ENCODE data around the gene KBTBD13. TPM values are rescaled to one million over a fixed set of nuclear protein-coding genes. Genes with fewer than 3 reads are reported as not detected.
A peak's percentile ranks its signal among the peaks of the same experiment; 100 is the strongest.

KBTBD13 gene
- total and polyA plus RNA-seq, 10 donors = not detected

- H3K27ac ChIP-seq = no peak within 1 kb of the TSS
- intact Hi-C loops (cut with DNase I; ENCODE audit: low total_unique reads) = no loop called here
- peaks cover 9 to 23% (median 11%) of the 10 kb centered on the region in 6 donors for H3K4me1 ChIP-seq
- no peaks in the 10 kb centered on the region for H3K9me3 ChIP-seq
- 77 to 95% (median 83%) methylated on average over 7 of the region's 7 CpGs for whole genome bisulfite sequencing, 5 donors
- H3K27me3 ChIP-seq (replicated peaks in 1 of 7) = no peaks in the 10 kb centered on the region
- no peak within 1 kb of the TSS for H3K4me3 ChIP-seq
- no peak for DNase-seq
- TF ChIP-seq POLR2A (IDR thresholded peaks at IDR 0.05) (no peak), POLR2AphosphoS5 (IDR thresholded peaks at IDR 0.05) (peak in 1 of 3 donors; percentile 69)
- H3K36me3 ChIP-seq = no peaks in the 10 kb centered on the region
Observed at GRCh38 chr15:65044724-65045481, 31.6 kb upstream of the KBTBD13 start, which contains the start of gene SLC51B. Gene SLC51B, plus strand, starts transcription at chr15:65045387. Its CDS starts 4,618 bp downstream, at chr15:65050005.

DNA sequence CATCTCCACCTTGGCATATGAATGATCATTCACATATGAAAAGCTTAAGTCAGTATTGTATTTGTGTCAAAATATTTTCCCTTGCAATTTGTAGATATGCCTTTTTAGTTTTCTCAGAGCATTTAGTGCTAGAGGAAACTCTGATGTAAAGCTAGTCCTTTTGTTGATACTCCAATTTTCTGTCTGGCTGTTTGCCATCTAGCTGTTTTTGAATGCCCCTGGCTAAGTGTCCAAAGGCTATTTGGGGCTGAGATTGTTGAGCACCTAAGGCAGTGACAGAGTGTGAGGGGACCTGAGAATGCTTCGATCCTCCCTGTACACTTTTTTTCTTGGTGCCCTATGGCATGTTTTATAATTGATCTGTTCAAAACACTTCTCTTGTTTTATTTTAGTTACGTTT lies 28.3 kb upstream of the KBTBD13 start:
- WGBS, 5 donors = 68 to 93% (median 82%) methylated on average over 2 of the region's 2 CpGs

GRCh38 chr15:65049418-65049840 lies 27.1 kb upstream of the KBTBD13 start:
- 3 to 13% (median 5%) methylated on average over 15 to 19 of the region's 19 CpGs for WGBS, 5 donors
- H3K27ac ChIP-seq = no peak overlapping the region
- H3K9me3 ChIP-seq = no peaks in the 10 kb centered on the region
- peaks cover 0 to 4% (median 0%) of the 10 kb centered on the region in 6 donors for H3K36me3 ChIP-seq
- H3K27me3 ChIP-seq (replicated peaks in 1 of 7) = no peaks in the 10 kb centered on the region
- TF ChIP-seq POLR2A (IDR thresholded peaks at IDR 0.05) = no peak
- TF ChIP-seq POLR2AphosphoS5 (IDR thresholded peaks at IDR 0.05) = peak in 2 of 3 donors; percentile 60 to 61
- H3K4me1 ChIP-seq = peaks cover 13 to 32% (median 18%) of the 10 kb centered on the region in 6 donors
- peak overlapping the region; percentile 11 to 66 (median 33) for H3K4me3 ChIP-seq
- intact Hi-C loops (cut with DNase I; ENCODE audit: low total_unique reads) = no loop called here
- DNase-seq = peak; percentile 94

More for the DNA sequence above, 28.3 kb upstream of the KBTBD13 start:
- H3K27ac ChIP-seq = no peak overlapping the region
- no peaks in the 10 kb centered on the region for H3K27me3 ChIP-seq (replicated peaks in 1 of 7)
- no peak overlapping the region for H3K4me3 ChIP-seq
- peaks cover 0 to 4% (median 0%) of the 10 kb centered on the region in 6 donors for H3K36me3 ChIP-seq
- no peak for DNase-seq
- peaks cover 13 to 31% (median 18%) of the 10 kb centered on the region in 6 donors for H3K4me1 ChIP-seq
- no peak for TF ChIP-seq POLR2A (IDR thresholded peaks at IDR 0.05)
- H3K9me3 ChIP-seq = no peaks in the 10 kb centered on the region
- intact Hi-C loops (cut with DNase I; ENCODE audit: low total_unique reads) = no loop called here

DNA sequence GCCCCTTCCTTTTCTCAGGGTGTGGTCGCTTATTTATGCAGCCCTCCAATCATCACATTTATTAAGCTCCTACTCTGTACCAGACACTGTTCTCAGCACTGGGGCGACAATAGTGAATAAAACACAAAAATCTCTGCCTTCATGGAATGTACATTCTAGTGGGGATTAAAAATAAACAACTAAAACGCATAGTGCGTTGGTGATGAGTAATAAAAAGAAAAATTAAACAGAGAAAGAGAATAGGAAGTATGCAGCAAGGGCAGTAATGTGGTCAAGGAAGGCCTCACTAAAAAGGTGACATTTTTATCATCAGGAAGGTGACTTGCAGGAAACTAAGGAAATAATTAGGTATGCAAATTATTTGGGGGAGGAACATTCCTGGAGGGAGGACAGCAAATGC lies 26.3 kb upstream of the KBTBD13 start:
- 22 to 42% (median 28%) methylated on average over 4 of the region's 4 CpGs for WGBS, 5 donors
- TF ChIP-seq CTCF (IDR thresholded peaks at IDR 0.05 in 8 of 11, conservative IDR thresholded peaks at IDR 0.05 in 3 of 11) = no peak
- no peak for TF ChIP-seq POLR2AphosphoS5 (IDR thresholded peaks at IDR 0.05)
- no peak for TF ChIP-seq POLR2A (IDR thresholded peaks at IDR 0.05)
- no peak overlapping the region for H3K4me3 ChIP-seq
- H3K27ac ChIP-seq = no peak overlapping the region
- no peaks in the 10 kb centered on the region for H3K27me3 ChIP-seq (replicated peaks in 1 of 7)
- H3K4me1 ChIP-seq = peaks cover 13 to 37% (median 18%) of the 10 kb centered on the region in 6 donors
- no peaks in the 10 kb centered on the region for H3K9me3 ChIP-seq
- H3K36me3 ChIP-seq = peaks cover 0 to 4% (median 0%) of the 10 kb centered on the region in 6 donors
- intact Hi-C loops (cut with DNase I; ENCODE audit: low total_unique reads) = loop anchor here (10.0 kb wide), 1 partner anchor 225 kb away; no protein-coding TSS in a partner anchor
- no peak for DNase-seq

DNA sequence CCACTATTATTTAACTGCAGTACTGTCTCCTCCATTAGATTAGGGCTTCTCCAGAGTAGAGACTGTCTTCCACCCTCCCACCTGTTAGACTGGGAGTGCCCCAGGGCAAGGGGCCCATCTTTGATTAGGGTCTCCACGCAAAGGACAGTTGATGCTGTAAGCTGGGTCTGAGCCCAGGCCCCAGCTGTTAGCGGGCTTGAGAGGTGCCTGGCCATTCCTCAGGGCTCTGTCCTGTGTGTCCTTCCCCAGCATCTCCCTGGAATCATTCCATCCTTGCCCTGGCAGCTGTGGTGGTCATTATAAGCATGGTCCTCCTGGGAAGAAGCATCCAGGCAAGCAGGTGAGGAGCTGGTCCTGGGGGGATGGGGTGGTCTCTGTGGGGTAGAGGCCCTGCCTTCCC lies 25.3 kb upstream of the KBTBD13 start:
- Histone ChIP-seq H3K9me3 (no peaks in the 10 kb centered on the region), H3K27ac (no peak overlapping the region), H3K4me3 (no peak overlapping the region), H3K27me3 (replicated peaks in 1 of 7) (no peaks in the 10 kb centered on the region), H3K36me3 (peaks cover 0 to 7% (median 0%) of the 10 kb centered on the region in 6 donors), H3K4me1 (peaks cover 13 to 35% (median 18%) of the 10 kb centered on the region in 6 donors)
- intact Hi-C loops (cut with DNase I; ENCODE audit: low total_unique reads) = loop anchor here (10.0 kb wide), 1 partner anchor 224 kb away; no protein-coding TSS in a partner anchor
- DNase-seq = no peak
- TF ChIP-seq POLR2AphosphoS5 (IDR thresholded peaks at IDR 0.05) = no peak
- TF ChIP-seq POLR2A (IDR thresholded peaks at IDR 0.05) = no peak
- TF ChIP-seq CTCF (IDR thresholded peaks at IDR 0.05 in 8 of 11, conservative IDR thresholded peaks at IDR 0.05 in 3 of 11) = no peak
- 89 to 95% (median 93%) methylated on average over 2 of the region's 2 CpGs for WGBS, 5 donors

All from spleen (tissue), 11 donors.